ENCODE results near the gene SEC14L5.
"Not testable (repeated sequence)": the region's sequence is repeated elsewhere in the genome, so short reads cannot be mapped to it uniquely, and the experiment has no call there.

SEC14L5 gene

DNA sequence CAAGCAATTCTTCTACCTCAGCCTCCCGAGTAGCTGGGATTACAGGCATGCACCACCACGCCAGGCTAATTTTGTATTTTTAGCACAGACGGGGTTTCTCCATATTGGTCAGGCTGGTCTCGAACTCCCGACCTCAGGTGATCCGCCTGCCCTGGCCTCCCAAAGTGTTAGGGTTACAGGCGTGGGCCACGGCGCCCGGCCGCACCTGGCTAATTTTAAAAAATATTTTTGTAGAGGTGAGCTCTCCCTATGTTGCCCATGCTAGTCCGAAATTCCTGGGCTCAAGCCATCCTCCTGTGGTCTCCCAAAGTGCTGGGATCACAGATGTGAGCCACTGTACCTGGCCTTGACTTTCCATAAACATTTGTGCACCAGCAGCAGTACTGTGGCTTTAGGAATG lies 10.1 kb downstream of the SEC14L5 start:
- not testable (repeated sequence) for H3K27ac ChIP-seq (ENCODE audit: insufficient read depth, low read depth, low read length, poor library complexity, severe bottlenecking); H3K9me3 ChIP-seq (ENCODE audit: control insufficient read depth, low read length); H3K4me3 ChIP-seq (ENCODE audit: insufficient read depth, low read depth, low read length); H3K36me3 ChIP-seq (ENCODE audit: control insufficient read depth, insufficient read depth, low read length); H3K27me3 ChIP-seq (ENCODE audit: control insufficient read depth, insufficient read depth, low read length, poor library complexity, severe bottlenecking)
- peaks cover 19% of the 10 kb centered on the region for H3K4me1 ChIP-seq (ENCODE audit: control insufficient read depth, insufficient read depth, low read length)
- 82 to 87% methylated on average over 12 of the region's 12 CpGs for WGBS, 2 experiments

DNA sequence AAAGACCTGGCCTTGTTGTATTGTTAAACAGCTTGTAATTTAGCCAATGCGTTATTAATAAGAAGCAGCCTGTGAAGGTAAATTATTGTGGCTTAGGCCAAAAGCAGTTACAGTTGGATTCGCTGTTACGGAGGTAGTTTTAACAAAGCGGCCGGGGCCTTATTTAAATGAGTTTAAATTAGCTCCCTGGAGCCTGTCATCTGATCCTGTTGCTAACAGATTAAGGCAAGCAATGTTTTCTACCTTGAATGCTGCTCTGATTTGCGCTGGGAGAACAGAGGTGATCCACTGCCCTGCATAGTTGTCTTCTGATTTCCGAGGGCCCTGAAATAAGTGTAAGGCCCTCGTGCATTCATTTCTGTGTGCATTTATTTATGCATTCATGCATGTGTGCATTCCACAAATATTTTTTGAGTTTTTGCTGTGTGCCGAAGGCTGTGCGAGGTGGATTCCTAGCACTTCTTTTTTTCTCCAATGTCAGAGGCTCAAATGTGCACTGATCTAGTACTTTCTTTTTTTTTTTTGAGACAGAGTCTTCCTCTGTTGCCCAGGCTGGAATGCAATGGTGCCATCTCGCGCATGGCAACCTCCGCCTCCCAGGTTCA lies 10.9 kb downstream of the SEC14L5 start:
- H3K4me3 ChIP-seq (ENCODE audit: insufficient read depth, low read depth, low read length), result no peak overlapping the region
- H3K27ac ChIP-seq (ENCODE audit: insufficient read depth, low read depth, low read length, poor library complexity, severe bottlenecking), result no peak overlapping the region

DNA sequence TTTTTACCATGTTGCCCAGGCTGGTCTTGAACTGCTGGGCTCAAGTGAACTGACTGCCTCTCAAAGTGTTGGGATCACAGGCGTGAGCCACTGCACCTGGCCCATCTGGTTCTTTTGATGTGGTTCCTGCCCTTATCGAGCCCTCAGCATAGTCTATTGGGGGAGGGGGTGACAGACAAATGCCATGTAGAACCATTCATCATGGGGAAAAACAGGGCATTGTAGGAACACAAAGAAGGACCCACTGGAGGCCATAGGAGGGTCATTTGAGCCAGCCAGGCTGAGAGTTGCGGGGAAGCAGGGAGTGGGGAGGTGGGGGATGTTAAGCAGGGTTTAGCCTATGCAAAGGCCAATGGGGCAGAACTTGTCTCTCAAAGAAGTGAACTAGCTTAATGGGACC lies 11.9 kb downstream of the SEC14L5 start:
- H3K4me3 ChIP-seq (ENCODE audit: insufficient read depth, low read depth, low read length), result no peak overlapping the region
- H3K27me3 ChIP-seq (ENCODE audit: control insufficient read depth, insufficient read depth, low read length, poor library complexity, severe bottlenecking), result no peaks in the 10 kb centered on the region
- no peaks in the 10 kb centered on the region for H3K36me3 ChIP-seq (ENCODE audit: control insufficient read depth, insufficient read depth, low read length)
- no peaks in the 10 kb centered on the region for H3K9me3 ChIP-seq (ENCODE audit: control insufficient read depth, low read length)
- peak overlapping the region; percentile 47 for H3K27ac ChIP-seq (ENCODE audit: insufficient read depth, low read depth, low read length, poor library complexity, severe bottlenecking)
- H3K4me1 ChIP-seq (ENCODE audit: control insufficient read depth, insufficient read depth, low read length), result peaks cover 20% of the 10 kb centered on the region
- WGBS, 2 experiments, result 13 to 18% methylated on average over 3 of the region's 3 CpGs

More for the DNA sequence above, 10.9 kb downstream of the SEC14L5 start:
- Histone ChIP-seq H3K27me3 (ENCODE audit: control insufficient read depth, insufficient read depth, low read length, poor library complexity, severe bottlenecking) (no peaks in the 10 kb centered on the region), H3K36me3 (ENCODE audit: control insufficient read depth, insufficient read depth, low read length) (no peaks in the 10 kb centered on the region), H3K4me1 (ENCODE audit: control insufficient read depth, insufficient read depth, low read length) (peaks cover 20% of the 10 kb centered on the region), H3K9me3 (ENCODE audit: control insufficient read depth, low read length) (no peaks in the 10 kb centered on the region)
- WGBS, 2 experiments, result 65 to 70% methylated on average over 13 of the region's 13 CpGs

DNA sequence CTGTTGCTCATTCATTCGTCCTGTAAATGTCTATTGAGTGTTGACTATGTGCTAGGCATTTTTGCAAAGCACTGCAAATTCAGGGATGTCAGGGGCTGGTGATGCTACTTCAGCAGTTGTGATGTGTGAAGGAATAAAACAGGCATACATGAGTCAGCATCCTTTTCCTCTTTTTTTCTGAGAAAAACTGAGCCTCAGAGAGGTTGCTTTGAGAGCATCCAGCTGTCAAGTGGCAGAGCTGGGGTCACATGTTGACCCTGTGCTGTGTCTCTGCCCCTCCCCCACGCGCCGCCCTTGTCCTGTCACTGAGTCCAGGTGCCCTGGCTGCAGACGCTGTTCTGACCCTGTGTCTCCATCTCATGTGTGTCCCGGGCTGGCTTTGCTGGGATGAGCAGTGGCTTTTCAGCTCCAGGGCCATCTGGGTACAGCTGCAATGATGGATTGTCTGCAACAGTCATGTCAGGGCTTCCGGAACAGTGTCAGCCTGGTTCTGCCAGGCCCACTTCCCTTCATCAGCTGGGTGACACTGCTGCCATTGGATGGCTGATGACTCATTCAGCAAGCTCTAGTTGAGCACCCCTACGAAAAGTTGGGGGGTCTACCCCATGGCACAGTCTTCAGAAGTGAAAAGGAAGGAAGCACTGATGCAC lies 14.9 kb downstream of the SEC14L5 start:
- H3K4me3 ChIP-seq (ENCODE audit: insufficient read depth, low read depth, low read length), result no peak overlapping the region
- H3K9me3 ChIP-seq (ENCODE audit: control insufficient read depth, low read length), result no peaks in the 10 kb centered on the region
- H3K36me3 ChIP-seq (ENCODE audit: control insufficient read depth, insufficient read depth, low read length), result no peaks in the 10 kb centered on the region
- H3K27ac ChIP-seq (ENCODE audit: insufficient read depth, low read depth, low read length, poor library complexity, severe bottlenecking), result no peak overlapping the region
- peaks cover 20% of the 10 kb centered on the region for H3K4me1 ChIP-seq (ENCODE audit: control insufficient read depth, insufficient read depth, low read length)
- H3K27me3 ChIP-seq (ENCODE audit: control insufficient read depth, insufficient read depth, low read length, poor library complexity, severe bottlenecking), result no peaks in the 10 kb centered on the region
- WGBS, 2 experiments, result 48 to 50% methylated on average over 8 of the region's 8 CpGs

DNA sequence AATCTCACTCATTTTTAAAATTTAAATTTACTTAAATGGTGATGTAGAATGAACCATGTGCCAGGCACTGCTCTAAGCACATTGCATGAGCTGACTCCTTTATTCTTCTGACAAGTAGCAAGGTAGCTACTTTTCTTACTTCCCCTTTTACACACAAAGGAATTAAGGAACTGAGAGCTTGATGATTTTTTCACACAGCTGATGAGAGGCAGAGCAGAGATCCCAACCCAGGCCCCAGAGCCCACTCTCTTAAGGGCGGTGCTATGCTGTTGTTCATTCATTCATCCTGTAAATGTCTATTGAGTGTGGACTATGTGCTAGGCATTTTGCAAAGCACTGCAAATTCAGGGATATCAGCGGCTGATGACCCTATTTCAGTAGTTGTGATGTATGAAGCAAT lies 17.9 kb downstream of the SEC14L5 start:
- H3K4me3 ChIP-seq (ENCODE audit: insufficient read depth, low read depth, low read length), result no peak overlapping the region
- WGBS, 2 experiments, result 94 to 98% methylated on average over 2 of the region's 2 CpGs
- no peaks in the 10 kb centered on the region for H3K36me3 ChIP-seq (ENCODE audit: control insufficient read depth, insufficient read depth, low read length)
- no peaks in the 10 kb centered on the region for H3K9me3 ChIP-seq (ENCODE audit: control insufficient read depth, low read length)
- no peaks in the 10 kb centered on the region for H3K27me3 ChIP-seq (ENCODE audit: control insufficient read depth, insufficient read depth, low read length, poor library complexity, severe bottlenecking)
- H3K27ac ChIP-seq (ENCODE audit: insufficient read depth, low read depth, low read length, poor library complexity, severe bottlenecking), result no peak overlapping the region
- peaks cover 5% of the 10 kb centered on the region for H3K4me1 ChIP-seq (ENCODE audit: control insufficient read depth, insufficient read depth, low read length)

DNA sequence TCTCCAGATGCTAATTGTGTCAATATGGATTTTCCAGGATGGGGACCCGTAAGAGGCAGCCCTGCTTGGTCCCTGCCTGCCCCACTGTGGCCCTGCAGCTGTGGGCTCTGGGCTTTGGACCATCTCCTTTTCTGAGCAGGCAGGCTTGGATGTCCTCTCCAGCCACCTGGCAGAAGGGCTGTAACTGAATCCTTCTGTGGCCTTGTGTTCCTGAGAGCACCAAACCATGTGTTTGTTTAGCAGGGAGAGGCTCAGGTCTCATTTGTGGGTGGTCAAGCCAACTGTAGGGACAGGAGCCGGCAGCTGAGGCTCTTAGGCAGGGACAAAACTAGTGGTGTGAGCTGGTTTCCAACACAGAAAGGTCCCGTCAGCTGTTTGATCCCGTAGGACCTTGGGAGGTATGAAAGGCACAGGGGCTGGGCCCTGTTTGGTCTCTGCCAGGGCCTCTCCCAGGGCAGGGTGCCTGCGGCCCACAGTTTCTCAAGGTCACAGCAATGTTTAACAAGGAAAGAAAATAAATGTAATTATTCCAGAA lies 18.5 kb downstream of the SEC14L5 start:
- Histone ChIP-seq H3K9me3 (ENCODE audit: control insufficient read depth, low read length) (no peaks in the 10 kb centered on the region), H3K36me3 (ENCODE audit: control insufficient read depth, insufficient read depth, low read length) (no peaks in the 10 kb centered on the region), H3K27me3 (ENCODE audit: control insufficient read depth, insufficient read depth, low read length, poor library complexity, severe bottlenecking) (no peaks in the 10 kb centered on the region), H3K4me1 (ENCODE audit: control insufficient read depth, insufficient read depth, low read length) (peaks cover 5% of the 10 kb centered on the region), H3K27ac (ENCODE audit: insufficient read depth, low read depth, low read length, poor library complexity, severe bottlenecking) (no peak overlapping the region), H3K4me3 (ENCODE audit: insufficient read depth, low read depth, low read length) (no peak overlapping the region)
- WGBS, 2 experiments, result 87 to 88% methylated on average over 4 to 5 of the region's 5 CpGs

DNA sequence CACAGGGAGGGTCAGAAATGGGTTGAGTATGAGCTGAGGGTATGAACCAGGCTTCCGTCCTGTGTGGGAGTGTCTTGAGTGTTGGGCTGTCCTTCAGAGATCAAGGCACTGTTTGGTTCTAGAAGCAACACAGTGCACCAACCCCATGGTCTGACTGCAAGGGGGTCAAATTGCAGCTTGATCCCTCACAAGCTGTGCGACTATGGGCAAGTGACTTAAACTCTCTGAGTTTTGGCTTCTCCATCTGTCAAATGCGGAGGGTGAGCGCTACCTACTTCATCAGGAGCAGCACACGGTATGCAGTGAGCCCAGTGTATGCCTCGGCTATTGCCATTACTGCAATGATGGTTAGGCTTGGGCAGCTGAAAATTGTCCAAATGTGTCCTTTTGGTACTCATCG lies 21.0 kb downstream of the SEC14L5 start:
- no peaks in the 10 kb centered on the region for H3K9me3 ChIP-seq (ENCODE audit: control insufficient read depth, low read length)
- no peaks in the 10 kb centered on the region for H3K4me1 ChIP-seq (ENCODE audit: control insufficient read depth, insufficient read depth, low read length)
- 93 to 94% methylated on average over 7 of the region's 7 CpGs for WGBS, 2 experiments
- no peaks in the 10 kb centered on the region for H3K36me3 ChIP-seq (ENCODE audit: control insufficient read depth, insufficient read depth, low read length)
- H3K27me3 ChIP-seq (ENCODE audit: control insufficient read depth, insufficient read depth, low read length, poor library complexity, severe bottlenecking), result no peaks in the 10 kb centered on the region
- H3K27ac ChIP-seq (ENCODE audit: insufficient read depth, low read depth, low read length, poor library complexity, severe bottlenecking), result no peak overlapping the region
- H3K4me3 ChIP-seq (ENCODE audit: insufficient read depth, low read depth, low read length), result no peak overlapping the region

DNA sequence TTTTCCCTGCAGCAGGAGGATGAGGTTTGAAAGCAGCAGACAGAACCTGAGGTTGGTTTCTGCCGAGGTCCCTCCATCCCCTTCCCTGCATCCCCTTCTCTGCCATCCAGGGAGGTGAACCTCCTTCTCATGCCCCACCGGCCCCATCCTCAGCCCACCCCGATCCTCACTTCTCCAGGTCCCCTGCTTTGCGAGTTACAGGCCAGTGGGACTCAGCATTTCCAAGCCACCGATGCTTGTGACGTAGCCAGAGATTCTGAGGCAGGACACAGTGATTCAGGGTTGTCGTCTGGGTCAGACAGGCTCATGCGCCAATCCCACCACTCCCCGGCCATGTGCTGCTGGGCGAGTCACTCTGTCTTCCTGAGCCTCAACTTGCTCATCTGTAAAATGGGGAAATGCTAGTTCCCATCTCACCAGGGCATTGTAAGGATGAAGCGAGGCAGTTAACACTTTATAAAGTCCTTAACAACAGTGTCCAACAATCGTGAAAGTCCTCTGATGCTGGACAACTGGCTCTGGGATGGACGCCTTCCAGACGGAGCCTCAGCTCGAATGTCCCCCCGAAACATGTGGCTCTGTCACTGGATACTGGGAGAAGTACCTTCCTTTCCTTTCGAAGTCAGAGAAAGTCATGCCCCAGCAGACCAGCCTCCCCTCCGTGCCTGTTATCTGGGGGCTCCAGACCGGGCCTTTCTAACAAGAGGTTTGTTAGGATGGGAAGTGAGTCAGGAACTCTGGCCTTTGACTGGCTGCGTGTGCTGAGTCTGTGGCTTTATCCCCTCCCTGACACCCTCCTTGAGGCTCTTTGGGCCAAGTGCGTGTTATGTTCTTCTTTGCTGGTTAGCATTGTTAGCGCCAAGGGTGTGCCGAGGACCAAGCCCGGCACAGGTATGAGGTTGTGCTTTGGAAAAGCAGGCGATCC lies 21.9 kb downstream of the SEC14L5 start:
- Histone ChIP-seq H3K36me3 (ENCODE audit: control insufficient read depth, insufficient read depth, low read length) (no peaks in the 10 kb centered on the region), H3K27ac (ENCODE audit: insufficient read depth, low read depth, low read length, poor library complexity, severe bottlenecking) (no peak overlapping the region), H3K4me1 (ENCODE audit: control insufficient read depth, insufficient read depth, low read length) (no peaks in the 10 kb centered on the region), H3K27me3 (ENCODE audit: control insufficient read depth, insufficient read depth, low read length, poor library complexity, severe bottlenecking) (peaks cover 7% of the 10 kb centered on the region), H3K4me3 (ENCODE audit: insufficient read depth, low read depth, low read length) (no peak overlapping the region), H3K9me3 (ENCODE audit: control insufficient read depth, low read length) (no peaks in the 10 kb centered on the region)
- 88 to 90% methylated on average over 25 of the region's 25 CpGs for WGBS, 2 experiments

DNA sequence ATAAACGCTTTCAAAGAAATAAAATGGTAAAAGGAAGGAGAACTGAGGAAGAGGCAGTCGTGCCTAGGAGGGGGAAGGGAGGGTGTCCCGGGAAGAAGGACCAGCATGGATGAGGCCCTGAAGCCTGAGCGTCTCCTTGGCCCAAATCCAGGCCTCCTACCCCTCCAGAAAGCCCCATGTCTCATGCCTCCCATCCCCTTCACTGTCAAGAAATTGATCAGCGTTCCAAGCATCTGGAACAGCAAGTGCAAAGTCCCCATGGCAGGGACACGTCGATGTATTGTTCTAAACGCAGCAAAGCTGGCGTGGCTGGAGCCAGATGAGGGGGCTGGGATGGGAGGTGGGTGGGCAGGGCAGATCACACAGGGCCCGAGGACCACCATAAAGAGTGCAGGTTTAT lies 22.6 kb downstream of the SEC14L5 start:
- Histone ChIP-seq H3K4me3 (ENCODE audit: insufficient read depth, low read depth, low read length) (no peak overlapping the region), H3K9me3 (ENCODE audit: control insufficient read depth, low read length) (no peaks in the 10 kb centered on the region), H3K4me1 (ENCODE audit: control insufficient read depth, insufficient read depth, low read length) (no peaks in the 10 kb centered on the region), H3K36me3 (ENCODE audit: control insufficient read depth, insufficient read depth, low read length) (no peaks in the 10 kb centered on the region), H3K27ac (ENCODE audit: insufficient read depth, low read depth, low read length, poor library complexity, severe bottlenecking) (no peak overlapping the region), H3K27me3 (ENCODE audit: control insufficient read depth, insufficient read depth, low read length, poor library complexity, severe bottlenecking) (peaks cover 10% of the 10 kb centered on the region)
- 86 to 90% methylated on average over 10 of the region's 10 CpGs for WGBS, 2 experiments

DNA sequence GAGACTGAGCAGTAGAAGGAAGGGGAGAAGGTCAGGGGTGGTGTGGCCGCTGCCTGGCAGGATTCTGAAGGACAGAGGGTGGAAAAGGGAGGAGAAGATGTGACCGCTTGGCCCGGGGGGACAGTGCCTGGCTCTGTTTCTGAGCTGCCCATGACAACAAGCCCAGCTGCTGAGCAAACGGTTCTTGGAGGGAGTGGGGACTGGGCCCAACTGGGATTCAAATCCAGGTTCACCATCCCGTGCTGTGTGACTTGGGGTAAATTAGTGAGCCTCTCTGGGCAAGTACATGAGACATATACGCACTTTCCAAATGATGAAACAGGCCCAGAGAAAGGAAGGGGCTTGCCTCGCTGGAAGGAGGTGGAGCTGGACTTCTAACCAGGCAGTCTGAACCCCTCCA lies 23.3 kb downstream of the SEC14L5 start:
- H3K27ac ChIP-seq (ENCODE audit: insufficient read depth, low read depth, low read length, poor library complexity, severe bottlenecking), result no peak overlapping the region
- peaks cover 18% of the 10 kb centered on the region for H3K27me3 ChIP-seq (ENCODE audit: control insufficient read depth, insufficient read depth, low read length, poor library complexity, severe bottlenecking)
- H3K9me3 ChIP-seq (ENCODE audit: control insufficient read depth, low read length), result no peaks in the 10 kb centered on the region
- H3K36me3 ChIP-seq (ENCODE audit: control insufficient read depth, insufficient read depth, low read length), result no peaks in the 10 kb centered on the region
- no peak overlapping the region for H3K4me3 ChIP-seq (ENCODE audit: insufficient read depth, low read depth, low read length)
- H3K4me1 ChIP-seq (ENCODE audit: control insufficient read depth, insufficient read depth, low read length), result no peaks in the 10 kb centered on the region
- 91 to 92% methylated on average over 7 of the region's 7 CpGs for WGBS, 2 experiments
